ENCODE data around the gene C2CD4C.
"Not testable (repeated sequence)": the region's sequence is repeated elsewhere in the genome, so short reads cannot be mapped to it uniquely, and the experiment has no call there.

The C2CD4C gene

GRCh38 chr19:455031-455705 lies 46.2 kb upstream of the C2CD4C start:
- DNase-seq (ENCODE audit: low read depth): no peak
- TF ChIP-seq, protein P1, sequence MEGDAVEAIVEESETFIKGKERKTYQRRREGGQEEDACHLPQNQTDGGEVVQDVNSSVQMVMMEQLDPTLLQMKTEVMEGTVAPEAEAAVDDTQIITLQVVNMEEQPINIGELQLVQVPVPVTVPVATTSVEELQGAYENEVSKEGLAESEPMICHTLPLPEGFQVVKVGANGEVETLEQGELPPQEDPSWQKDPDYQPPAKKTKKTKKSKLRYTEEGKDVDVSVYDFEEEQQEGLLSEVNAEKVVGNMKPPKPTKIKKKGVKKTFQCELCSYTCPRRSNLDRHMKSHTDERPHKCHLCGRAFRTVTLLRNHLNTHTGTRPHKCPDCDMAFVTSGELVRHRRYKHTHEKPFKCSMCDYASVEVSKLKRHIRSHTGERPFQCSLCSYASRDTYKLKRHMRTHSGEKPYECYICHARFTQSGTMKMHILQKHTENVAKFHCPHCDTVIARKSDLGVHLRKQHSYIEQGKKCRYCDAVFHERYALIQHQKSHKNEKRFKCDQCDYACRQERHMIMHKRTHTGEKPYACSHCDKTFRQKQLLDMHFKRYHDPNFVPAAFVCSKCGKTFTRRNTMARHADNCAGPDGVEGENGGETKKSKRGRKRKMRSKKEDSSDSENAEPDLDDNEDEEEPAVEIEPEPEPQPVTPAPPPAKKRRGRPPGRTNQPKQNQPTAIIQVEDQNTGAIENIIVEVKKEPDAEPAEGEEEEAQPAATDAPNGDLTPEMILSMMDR (IDR thresholded peaks at IDR 0.05; ENCODE audit: control insufficient read depth, insufficient read depth, low read depth, low read length, missing control alignments): no peak
- no peak overlapping the region for H3K4me3 ChIP-seq (ENCODE audit: control insufficient read depth, low read depth, low read length)

DNA sequence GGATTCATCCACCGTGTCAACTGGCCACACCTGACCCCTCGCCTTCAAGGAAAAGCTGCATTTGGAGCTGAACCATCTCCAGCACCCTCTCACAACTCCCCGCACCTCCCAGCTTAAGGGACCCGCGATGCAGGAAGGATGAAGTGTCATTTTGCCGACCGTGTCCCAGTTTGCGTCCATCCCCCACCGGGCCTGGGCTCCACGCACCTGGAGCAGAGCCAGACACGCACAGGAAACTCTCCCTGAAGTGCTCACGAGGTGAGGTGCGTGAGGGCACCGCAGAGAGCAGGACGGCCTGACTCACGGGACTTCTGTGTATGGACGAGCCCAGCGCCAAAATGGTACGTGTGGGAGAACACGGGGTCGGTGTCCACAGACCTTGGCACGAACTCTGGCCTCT lies 44.7 kb upstream of the C2CD4C start:
- TF ChIP-seq, protein P1 (IDR thresholded peaks at IDR 0.05; ENCODE audit: control insufficient read depth, insufficient read depth, low read depth, low read length, missing control alignments): no peak
- H3K4me3 ChIP-seq (ENCODE audit: control insufficient read depth, low read depth, low read length): no peak overlapping the region
- DNase-seq (ENCODE audit: low read depth): no peak

DNA sequence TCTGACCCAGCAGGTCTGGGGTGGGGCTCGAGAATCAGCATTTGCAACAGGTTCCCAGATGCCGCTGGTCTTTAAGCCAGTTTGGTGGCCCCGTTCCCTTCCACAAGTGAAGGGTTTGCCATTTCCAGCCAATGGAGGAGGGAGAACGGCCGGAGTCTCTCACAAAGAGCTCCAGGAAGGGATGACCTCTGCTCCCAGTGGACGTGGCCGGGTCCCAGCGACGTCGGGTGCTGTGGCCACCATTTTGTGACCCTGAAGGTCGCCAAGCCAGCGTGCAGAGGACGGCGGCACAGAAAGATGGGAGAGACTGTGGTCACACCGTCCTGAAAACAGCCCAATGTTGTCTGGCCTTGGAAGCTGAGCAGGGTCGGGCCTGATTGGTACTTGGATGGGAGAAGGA lies 43.9 kb upstream of the C2CD4C start:
- DNase-seq (ENCODE audit: low read depth): no peak
- no peak overlapping the region for H3K4me3 ChIP-seq (ENCODE audit: control insufficient read depth, low read depth, low read length)
- TF ChIP-seq, protein P1 (IDR thresholded peaks at IDR 0.05; ENCODE audit: control insufficient read depth, insufficient read depth, low read depth, low read length, missing control alignments): no peak

- H3K4me3 ChIP-seq (ENCODE audit: control insufficient read depth, low read depth, low read length); DNase-seq (ENCODE audit: low read depth): not testable (repeated sequence)
Measured at GRCh38 chr19:450912-451481, 42.0 kb upstream of the C2CD4C start.

- H3K4me3 ChIP-seq (ENCODE audit: control insufficient read depth, low read depth, low read length): no peak overlapping the region
- TF ChIP-seq, protein P1 (IDR thresholded peaks at IDR 0.05; ENCODE audit: control insufficient read depth, insufficient read depth, low read depth, low read length, missing control alignments): no peak
- no peak for DNase-seq (ENCODE audit: low read depth)
Measured at GRCh38 chr19:449916-450315, 41.0 kb upstream of the C2CD4C start.

- TF ChIP-seq, protein P1 (IDR thresholded peaks at IDR 0.05; ENCODE audit: control insufficient read depth, insufficient read depth, low read depth, low read length, missing control alignments): no peak
- H3K4me3 ChIP-seq (ENCODE audit: control insufficient read depth, low read depth, low read length): no peak overlapping the region
- no peak for DNase-seq (ENCODE audit: low read depth)
Measured at GRCh38 chr19:447816-448560, 39.0 kb upstream of the C2CD4C start.

DNA sequence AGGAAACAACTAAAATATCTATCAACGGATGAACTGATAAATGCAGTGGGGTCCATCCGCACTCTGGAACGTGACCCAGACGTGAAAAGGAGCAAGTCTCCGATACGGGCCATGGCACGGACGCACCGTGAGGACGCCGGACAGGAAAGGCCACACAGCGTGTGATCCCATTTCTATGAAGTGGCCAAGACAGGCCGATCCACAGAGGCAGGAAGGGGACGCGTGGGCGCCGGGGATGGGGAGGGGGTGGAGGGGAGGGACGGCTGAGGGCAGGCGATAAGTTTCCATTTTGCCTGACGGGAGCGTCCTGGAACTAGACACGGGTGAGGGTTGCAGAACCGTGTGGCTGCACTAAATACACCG lies 38.1 kb upstream of the C2CD4C start:
- TF ChIP-seq, protein P1 (IDR thresholded peaks at IDR 0.05; ENCODE audit: control insufficient read depth, insufficient read depth, low read depth, low read length, missing control alignments): no peak
- H3K4me3 ChIP-seq (ENCODE audit: control insufficient read depth, low read depth, low read length): no peak overlapping the region
- DNase-seq (ENCODE audit: low read depth): no peak

Measured in AG09309 (cell line).